GM13976 (cell line): Measurements from ENCODE around the gene POLD1.

Experiments used
- DNase-seq: peaks from one replicate; pipeline ENCODE4 v3.0.0; 2012; ENCODE audit warnings: low spot score
- in situ Hi-C: fragments of 300-500 bp; cut with MboI; formaldehyde crosslinking; loops from one replicate; pipeline ENCODE4 v1.12.0; 2022; ENCODE audit warnings: low sequenced_read_pairs, mixed read lengths, inconsistent platforms; ENCODE audit not compliant: unreplicated experiment
- TF ChIP-seq, protein P1 (sequence below): IDR thresholded peaks from 2 replicates; pipeline ENCODE4 v1.5.1; 2012; ENCODE audit warnings: borderline replicate concordance, mild to moderate bottlenecking; ENCODE audit not compliant: insufficient read depth; ENCODE audit errors: extremely low read depth, missing control alignments, control extremely low read depth

Gene POLD1

DNA sequence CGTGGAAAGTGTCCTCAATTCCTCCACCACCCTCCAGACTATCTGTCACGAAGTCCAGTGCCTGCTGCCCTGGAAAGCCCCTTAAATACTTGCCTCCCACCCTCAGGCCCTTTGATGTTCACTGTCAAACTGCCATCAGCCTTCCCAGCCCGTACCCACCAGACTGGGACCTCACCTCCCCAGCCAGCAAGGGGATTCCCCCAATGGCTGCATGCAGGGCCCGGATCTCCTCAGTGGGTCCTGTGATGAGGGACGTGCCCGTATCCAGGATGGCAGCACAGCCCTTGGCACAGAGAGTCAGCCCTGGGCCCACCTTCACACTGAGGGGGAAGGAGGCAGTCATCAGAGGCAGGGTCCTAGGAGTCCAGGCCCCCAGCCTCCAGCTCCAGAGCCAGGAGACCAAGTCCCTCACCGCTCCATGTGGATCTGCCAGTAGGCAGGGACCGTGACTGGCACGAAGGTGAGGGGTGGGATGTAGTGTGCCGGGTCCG is 24.8 kb upstream of the POLD1 start:
- in situ Hi-C loops = loop anchor here (25.0 kb wide), 1 partner anchor 428 kb away; the partner anchor contains the start of gene ACP4
- TF ChIP-seq, protein P1, sequence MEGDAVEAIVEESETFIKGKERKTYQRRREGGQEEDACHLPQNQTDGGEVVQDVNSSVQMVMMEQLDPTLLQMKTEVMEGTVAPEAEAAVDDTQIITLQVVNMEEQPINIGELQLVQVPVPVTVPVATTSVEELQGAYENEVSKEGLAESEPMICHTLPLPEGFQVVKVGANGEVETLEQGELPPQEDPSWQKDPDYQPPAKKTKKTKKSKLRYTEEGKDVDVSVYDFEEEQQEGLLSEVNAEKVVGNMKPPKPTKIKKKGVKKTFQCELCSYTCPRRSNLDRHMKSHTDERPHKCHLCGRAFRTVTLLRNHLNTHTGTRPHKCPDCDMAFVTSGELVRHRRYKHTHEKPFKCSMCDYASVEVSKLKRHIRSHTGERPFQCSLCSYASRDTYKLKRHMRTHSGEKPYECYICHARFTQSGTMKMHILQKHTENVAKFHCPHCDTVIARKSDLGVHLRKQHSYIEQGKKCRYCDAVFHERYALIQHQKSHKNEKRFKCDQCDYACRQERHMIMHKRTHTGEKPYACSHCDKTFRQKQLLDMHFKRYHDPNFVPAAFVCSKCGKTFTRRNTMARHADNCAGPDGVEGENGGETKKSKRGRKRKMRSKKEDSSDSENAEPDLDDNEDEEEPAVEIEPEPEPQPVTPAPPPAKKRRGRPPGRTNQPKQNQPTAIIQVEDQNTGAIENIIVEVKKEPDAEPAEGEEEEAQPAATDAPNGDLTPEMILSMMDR = no peak
- no peak for DNase-seq

DNA sequence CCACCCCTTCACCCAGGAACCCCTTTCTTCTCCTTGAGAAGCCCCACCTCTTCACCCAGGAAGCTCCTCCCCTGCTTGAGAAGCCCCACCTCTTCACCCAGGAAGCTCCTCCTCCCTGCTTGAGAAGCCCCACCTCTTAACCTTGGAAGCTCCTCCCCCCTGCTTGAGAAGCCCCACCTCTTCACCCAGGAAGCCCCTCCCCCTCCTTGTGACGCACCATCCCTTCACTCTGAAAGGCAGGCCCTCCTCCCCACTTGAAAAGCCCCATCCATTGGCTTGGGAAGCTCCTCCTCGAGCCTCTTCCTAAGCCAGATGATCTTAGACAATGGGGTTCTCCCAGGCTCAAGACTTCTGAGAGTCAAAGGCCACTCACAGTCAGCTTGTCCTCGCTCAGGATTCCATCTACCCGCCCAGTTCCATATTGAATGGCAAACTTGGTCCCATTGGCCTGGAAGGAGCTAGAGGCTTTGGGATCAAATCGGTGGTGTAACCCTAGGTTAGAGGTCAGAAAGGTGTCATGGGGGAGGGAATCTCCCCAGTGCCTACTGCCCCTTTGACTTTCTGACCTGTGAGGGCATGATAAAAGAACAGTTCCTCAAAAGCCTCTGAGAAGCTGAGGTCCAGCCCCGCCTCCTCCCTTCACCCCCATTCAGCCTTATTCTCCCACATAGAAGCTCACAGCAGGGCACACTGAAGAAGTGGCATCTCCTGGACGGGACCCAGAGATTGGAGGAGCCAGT is 22.7 kb upstream of the POLD1 start:
- TF ChIP-seq, protein P1 = no peak
- in situ Hi-C loops = loop anchor here (25.0 kb wide), 1 partner anchor 426 kb away; the partner anchor contains the start of gene ACP4
- peak; percentile 22 for DNase-seq

GRCh38 chr19:50362030-50362412 is 22.1 kb upstream of the POLD1 start:
- in situ Hi-C loops = loop anchor here (25.0 kb wide), 1 partner anchor 425 kb away; the partner anchor contains the start of gene ACP4
- DNase-seq = no peak
- TF ChIP-seq, protein P1 = no peak

DNA sequence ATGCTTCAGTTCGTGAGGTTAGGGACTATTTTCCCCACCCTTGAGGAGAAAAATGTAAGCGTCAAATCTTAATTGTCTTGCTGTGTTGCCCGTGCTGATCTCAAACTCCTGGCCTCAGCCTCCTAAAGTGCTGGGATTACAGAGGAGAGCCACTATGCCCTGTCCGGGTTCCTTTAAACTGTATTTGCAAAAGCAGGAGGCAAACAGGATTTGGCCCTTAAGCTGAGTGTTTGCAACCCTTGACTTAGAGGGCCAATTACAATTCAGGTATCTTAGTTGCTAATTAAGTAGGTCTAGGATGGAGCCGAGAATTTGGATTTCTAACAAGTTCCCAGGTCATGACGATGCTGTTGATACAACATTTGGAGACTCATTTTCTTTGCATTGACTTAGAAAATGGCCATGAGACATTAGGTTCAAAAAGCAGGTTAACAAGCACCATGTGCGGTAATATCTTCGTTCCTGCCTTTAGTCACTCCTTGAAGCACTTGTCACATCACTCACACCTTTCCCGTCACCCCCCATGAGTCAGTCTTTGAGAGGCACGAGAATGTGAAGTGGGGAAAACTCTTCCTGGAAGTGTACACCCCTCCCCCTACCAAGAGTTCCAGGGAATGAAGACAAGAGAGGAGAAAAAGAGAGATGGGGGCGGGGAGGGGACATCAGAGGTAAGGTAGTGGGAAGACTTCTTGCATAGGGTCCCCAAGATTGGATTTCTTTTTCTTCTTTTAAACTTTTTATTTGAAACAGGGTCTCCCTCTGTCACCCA is 21.3 kb upstream of the POLD1 start:
- DNase-seq = no peak
- in situ Hi-C loops = loop anchor here (25.0 kb wide), 1 partner anchor 424 kb away; the partner anchor contains the start of gene ACP4
- TF ChIP-seq, protein P1 = no peak

DNA sequence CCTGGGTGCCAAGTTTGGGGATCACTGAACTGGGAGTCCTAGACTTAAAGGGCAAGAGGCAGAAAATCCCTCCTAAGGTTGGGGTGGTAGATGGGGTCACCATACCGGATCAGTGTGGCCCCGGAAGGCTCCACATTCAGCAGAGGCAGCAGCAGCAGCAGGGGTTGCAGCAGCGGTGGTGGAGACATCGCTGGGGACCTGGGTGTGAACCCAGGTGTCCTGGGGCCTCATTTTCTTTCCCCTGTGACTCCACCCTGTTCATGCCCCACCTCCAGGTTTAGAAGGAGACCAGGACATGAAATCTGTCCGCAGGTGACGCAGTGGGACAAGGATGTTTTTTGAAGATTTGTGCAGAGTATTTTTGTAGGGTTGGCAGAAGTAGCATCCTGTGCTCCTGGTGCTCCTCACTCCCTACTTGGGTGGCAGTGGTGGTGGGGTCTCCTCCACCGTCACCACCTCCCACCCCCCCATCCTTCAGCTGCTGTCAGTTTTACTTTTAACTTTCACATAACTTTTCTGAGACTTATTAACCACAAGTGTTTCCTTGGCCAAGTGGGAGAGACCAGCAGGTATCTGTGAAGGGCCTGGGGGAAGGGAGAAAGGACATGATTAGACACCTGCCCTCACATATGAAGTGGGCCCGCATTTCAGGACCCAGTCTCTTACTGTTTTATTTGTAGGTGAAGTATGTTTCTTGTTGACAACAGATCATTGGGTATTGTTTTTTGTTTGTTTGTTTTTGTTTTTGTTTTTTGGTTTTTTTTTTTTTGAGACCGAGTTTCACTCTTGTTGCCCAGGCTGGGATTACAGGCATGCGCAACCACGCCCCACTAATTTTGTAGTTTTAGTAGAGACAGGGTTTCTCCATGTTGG is 18.5 kb upstream of the POLD1 start, which contains the start of gene NAPSA:
Gene NAPSA (minus strand): TSS at position 206 of the 873 bp plus-strand sequence. CDS start 18 bp downstream, at position 188.
- in situ Hi-C loops = loop anchor here (25.0 kb wide), 1 partner anchor 422 kb away; the partner anchor contains the start of gene ACP4
- peak; percentile 33 for DNase-seq
- TF ChIP-seq, protein P1 = no peak
